ENCODE results near the gene PPP5C. TPM values are rescaled to one million over a fixed set of nuclear protein-coding genes. Genes with fewer than 3 reads are reported as not detected.

Gene PPP5C
- total and polyA plus RNA-seq, 2 experiments from 2014 or later = 120 to 130 TPM

DNA sequence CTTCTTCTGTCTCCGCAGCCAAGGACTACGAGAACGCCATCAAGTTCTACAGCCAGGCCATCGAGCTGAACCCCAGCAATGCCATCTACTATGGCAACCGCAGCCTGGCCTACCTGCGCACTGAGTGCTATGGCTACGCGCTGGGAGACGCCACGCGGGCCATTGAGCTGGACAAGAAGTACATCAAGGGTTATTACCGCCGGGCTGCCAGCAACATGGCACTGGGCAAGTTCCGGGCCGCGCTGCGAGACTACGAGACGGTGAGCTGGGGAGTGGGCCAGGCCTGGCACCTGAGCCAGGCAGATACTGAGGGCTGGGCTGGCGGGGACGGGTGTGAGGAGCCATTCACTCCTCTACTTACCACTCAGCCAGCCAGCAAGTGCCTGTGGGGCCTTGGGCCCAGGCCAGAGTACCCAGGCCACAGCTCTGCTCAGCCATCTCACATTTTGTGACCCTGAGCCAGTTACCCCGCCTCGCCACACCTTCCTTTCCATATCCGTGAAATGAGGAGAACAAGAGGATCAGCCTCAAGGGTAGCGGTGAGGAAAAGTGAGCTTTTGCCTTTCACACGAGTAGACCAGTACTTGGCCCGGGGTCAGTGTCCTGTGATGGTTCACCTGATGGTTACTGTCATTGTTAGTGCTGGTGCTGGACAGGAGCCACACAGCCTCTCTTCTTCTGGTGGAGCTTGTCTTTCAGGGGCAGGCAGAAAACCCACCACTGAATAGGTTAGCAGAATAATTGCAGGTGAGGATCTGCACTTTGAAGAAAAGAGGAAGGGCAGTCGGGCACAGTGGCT, 7.0 kb downstream of the PPP5C start:
- Histone ChIP-seq H3K27me3 (no peaks in the 10 kb centered on the region), H3K4me1 (ENCODE audit: low read depth) (peaks cover 23% of the 10 kb centered on the region), H3K4me3 (no peak overlapping the region), H3K36me3 (peaks cover 12% of the 10 kb centered on the region), H3K27ac (peak overlapping the region; percentile 58), H3K9me3 (ENCODE audit: low read depth) (no peaks in the 10 kb centered on the region)
- TF ChIP-seq, protein P1, sequence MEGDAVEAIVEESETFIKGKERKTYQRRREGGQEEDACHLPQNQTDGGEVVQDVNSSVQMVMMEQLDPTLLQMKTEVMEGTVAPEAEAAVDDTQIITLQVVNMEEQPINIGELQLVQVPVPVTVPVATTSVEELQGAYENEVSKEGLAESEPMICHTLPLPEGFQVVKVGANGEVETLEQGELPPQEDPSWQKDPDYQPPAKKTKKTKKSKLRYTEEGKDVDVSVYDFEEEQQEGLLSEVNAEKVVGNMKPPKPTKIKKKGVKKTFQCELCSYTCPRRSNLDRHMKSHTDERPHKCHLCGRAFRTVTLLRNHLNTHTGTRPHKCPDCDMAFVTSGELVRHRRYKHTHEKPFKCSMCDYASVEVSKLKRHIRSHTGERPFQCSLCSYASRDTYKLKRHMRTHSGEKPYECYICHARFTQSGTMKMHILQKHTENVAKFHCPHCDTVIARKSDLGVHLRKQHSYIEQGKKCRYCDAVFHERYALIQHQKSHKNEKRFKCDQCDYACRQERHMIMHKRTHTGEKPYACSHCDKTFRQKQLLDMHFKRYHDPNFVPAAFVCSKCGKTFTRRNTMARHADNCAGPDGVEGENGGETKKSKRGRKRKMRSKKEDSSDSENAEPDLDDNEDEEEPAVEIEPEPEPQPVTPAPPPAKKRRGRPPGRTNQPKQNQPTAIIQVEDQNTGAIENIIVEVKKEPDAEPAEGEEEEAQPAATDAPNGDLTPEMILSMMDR (IDR thresholded peaks at IDR 0.05; ENCODE audit: low read depth, low read length) = no peak
- DNase-seq (ENCODE audit: low read depth in 1 of 2, low spot score in 1 of 2) = no peak

DNA sequence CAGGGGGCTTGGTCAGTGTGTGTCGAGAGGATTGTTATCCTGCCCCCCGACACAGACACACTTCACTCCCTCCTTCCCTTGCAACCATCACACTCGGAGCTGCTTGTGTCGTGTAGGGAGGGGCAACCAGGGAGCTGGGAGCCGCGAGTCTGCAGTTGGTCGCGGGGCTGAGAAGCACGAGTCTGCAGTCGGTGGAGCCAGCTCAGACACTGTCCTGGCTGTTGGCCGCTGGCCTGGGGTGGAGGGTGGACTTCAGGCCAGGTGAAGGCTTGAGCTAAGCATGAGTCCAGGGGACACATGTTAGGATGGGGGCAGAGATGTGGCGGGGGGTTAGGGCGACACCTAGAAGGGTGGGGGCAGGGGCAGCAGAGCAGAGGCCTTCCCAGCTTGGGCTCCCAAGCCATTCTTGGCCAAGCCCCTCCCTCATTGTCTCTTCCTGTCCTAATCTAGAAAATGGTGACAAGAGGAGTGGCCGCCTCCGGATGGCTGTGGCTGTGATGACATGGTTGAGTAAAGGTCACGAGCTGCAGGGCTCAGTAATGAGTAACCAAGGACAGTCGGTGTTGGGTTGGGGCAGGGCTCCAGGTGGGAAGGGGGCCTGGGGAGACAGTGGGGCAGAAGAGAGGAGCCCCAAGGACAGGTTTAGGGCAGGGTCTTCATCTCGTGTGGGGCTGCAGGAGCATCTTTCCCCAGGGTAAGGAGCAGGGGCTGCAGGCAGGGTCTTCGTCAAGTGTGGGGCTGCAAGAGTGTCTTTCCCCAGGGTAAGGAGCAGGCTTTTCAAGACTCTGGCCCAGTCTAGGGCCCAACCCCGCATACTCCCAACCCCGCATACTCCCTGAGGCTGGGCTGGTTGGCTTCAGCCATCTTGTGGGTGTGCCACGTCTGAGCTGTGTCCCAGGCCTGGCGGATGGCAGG, 8.6 kb downstream of the PPP5C start:
- no peak for DNase-seq (ENCODE audit: low read depth in 1 of 2, low spot score in 1 of 2)
- H3K9me3 ChIP-seq (ENCODE audit: low read depth) = no peaks in the 10 kb centered on the region
- H3K4me3 ChIP-seq = no peak overlapping the region
- peak overlapping the region; percentile 58 for H3K27ac ChIP-seq
- TF ChIP-seq, protein P1 (IDR thresholded peaks at IDR 0.05; ENCODE audit: low read depth, low read length) = no peak
- H3K27me3 ChIP-seq = no peaks in the 10 kb centered on the region
- H3K36me3 ChIP-seq = peaks cover 12% of the 10 kb centered on the region
- H3K4me1 ChIP-seq (ENCODE audit: low read depth) = peaks cover 11% of the 10 kb centered on the region

DNA sequence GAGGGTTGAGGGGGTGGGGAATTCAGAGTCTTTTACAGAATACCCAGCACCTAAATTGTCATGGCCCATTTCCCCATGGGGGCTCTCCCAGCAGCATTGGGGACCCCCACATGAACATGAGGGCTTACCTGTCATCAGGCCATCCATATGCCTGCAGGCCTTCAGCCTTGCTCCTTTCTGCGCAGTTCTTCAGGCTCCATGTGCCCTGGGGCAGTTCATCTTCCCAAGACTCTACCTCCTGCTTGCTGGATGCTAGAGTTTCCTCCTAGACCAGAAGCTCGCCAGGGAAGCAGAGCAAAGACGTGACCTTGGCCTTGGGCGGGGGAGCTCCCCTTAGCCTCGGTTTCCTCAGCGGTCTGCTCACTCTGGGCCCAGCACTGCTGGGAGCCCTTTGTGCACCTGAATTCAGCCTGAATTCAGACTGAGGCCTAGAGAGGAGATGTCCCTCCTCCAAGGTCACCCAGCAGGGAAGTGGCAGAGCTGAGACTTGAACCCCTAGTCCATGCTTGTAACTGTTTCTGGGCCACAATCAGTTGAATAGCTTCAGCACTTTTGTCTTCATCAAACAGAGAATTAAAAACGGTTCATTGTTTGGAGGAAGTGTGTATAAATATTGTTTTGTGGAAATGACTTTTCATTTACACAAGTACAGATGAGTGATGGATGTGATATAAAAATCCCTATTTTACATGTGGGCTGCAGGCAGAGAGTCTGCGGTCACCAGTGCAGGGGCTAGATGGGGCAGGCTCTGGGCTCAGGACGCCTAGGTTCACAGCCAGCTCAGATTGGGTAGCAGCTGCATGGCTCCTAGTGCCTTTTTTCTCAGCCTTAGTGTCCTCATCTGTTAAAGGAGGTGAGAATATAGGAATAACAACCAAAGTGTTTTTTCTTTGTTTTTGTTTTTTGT, 9.5 kb downstream of the PPP5C start:
- peaks cover 12% of the 10 kb centered on the region for H3K36me3 ChIP-seq
- no peaks in the 10 kb centered on the region for H3K9me3 ChIP-seq (ENCODE audit: low read depth)
- H3K27me3 ChIP-seq = no peaks in the 10 kb centered on the region
- H3K4me3 ChIP-seq = no peak overlapping the region
- peaks cover 11% of the 10 kb centered on the region for H3K4me1 ChIP-seq (ENCODE audit: low read depth)
- no peak overlapping the region for H3K27ac ChIP-seq
- TF ChIP-seq, protein P1 (IDR thresholded peaks at IDR 0.05; ENCODE audit: low read depth, low read length) = no peak
- DNase-seq (ENCODE audit: low read depth in 1 of 2, low spot score in 1 of 2) = no peak

DNA sequence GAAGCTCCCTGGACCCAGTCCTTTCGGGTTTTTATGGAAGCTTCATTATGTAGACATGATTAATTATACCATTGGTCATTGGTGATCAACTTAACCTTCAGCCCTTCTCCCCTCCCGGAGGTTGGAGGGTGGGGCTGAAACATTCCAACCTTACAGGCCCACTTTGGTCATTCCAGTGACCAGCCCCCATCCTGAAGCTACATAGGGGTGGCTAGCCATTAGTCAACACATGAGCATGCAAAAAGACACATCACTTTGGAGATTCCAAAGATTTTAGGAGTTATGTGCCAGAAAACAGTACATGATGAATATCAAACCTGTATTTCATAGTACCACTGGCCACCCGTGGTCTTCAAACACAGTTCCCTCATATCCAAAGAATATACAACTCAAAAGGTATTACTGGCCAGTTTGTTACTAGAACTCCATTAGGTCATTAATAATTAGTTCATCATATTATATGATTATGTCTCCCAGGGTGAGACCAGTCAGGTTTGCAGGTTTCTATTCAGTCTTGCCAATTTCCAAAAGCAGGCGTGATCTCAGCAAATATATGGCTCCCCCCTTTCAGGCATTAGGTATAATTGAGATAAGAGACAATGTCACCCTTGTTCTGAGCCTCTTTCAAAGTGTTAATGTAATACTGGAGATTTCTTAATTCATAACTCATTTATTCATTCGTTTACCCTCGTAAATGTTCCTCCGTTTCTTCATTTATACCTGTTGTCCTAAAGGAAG, 11.1 kb downstream of the PPP5C start:
- DNase-seq (ENCODE audit: low read depth in 1 of 2, low spot score in 1 of 2) = peak in 1 of 2 donors; percentile 20
- Histone ChIP-seq H3K27ac (no peak overlapping the region), H3K4me1 (ENCODE audit: low read depth) (peaks cover 11% of the 10 kb centered on the region)

More for the DNA sequence above, 11.1 kb downstream of the PPP5C start:
- no peak overlapping the region for H3K4me3 ChIP-seq
- TF ChIP-seq, protein P1 (IDR thresholded peaks at IDR 0.05; ENCODE audit: low read depth, low read length) = no peak
- H3K9me3 ChIP-seq (ENCODE audit: low read depth) = no peaks in the 10 kb centered on the region
- no peaks in the 10 kb centered on the region for H3K27me3 ChIP-seq
- H3K36me3 ChIP-seq = peaks cover 17% of the 10 kb centered on the region
